OCI-LY7 (cell line): ENCODE measurements around the gene EPB41L4B.

Experiments used
- CTCF ChIP-seq: fragments of 200-600 bp; sonication (generic); conservative IDR thresholded peaks from 2 replicates; pipeline ENCODE4 v1.5.1; 2014; ENCODE audit warnings: mild to moderate bottlenecking, antibody characterized with exemption, low read length, moderate library complexity, mixed read lengths
- EZH2phosphoT487 ChIP-seq: fragments of 200-600 bp; sonication (generic); IDR thresholded peaks from 2 replicates; pipeline ENCODE4 v1.6.1; 2018; ENCODE audit warnings: low read depth, borderline replicate concordance, mild to moderate bottlenecking, mixed run types, antibody characterized with exemption, low read length, moderate library complexity, mixed read lengths

- no peak for TF ChIP-seq CTCF
- TF ChIP-seq EZH2phosphoT487 = no peak
Measured at GRCh38 chr9:109162677-109163076, 158.2 kb downstream of the EPB41L4B start.
